COLO829 (cell line): ENCODE data around the gene CRYBB3.
"Not testable (repeated sequence)": the region's sequence is repeated elsewhere in the genome, so short reads cannot be mapped to it uniquely, and the experiment has no call there.

Experiments used
- DNase-seq: peaks from one replicate; pipeline ENCODE4 v3.0.0; 2012; ENCODE audit warnings: low spot score

The CRYBB3 gene

GRCh38 chr22:25206998-25207397 lies 7.3 kb downstream of the CRYBB3 start:
- DNase-seq: no peak

- no peak for DNase-seq
These were observed 8.0 kb downstream of the CRYBB3 start for GRCh38 chr22:25207553-25208157.

GRCh38 chr22:25208328-25208727 lies 8.7 kb downstream of the CRYBB3 start:
- no peak for DNase-seq

- no peak for DNase-seq
These were observed 9.3 kb downstream of the CRYBB3 start for GRCh38 chr22:25208743-25209505.

GRCh38 chr22:25210793-25211192 lies 11.1 kb downstream of the CRYBB3 start:
- no peak for DNase-seq

- DNase-seq: no peak
These were observed 12.7 kb downstream of the CRYBB3 start for GRCh38 chr22:25212337-25212736.

- DNase-seq: no peak
These were observed 13.6 kb downstream of the CRYBB3 start for GRCh38 chr22:25213221-25213620.

GRCh38 chr22:25216230-25216629 lies 16.6 kb downstream of the CRYBB3 start:
- DNase-seq: no peak

GRCh38 chr22:25219211-25219689 lies 19.6 kb downstream of the CRYBB3 start, which contains the start of gene CRYBB2:
CRYBB2 (plus strand) TSS chr22:25219639; CDS start chr22:25221430, 1,791 bp downstream.
- no peak for DNase-seq

GRCh38 chr22:25219948-25220442 lies 20.3 kb downstream of the CRYBB3 start:
- DNase-seq: no peak

- no peak for DNase-seq
These were observed 22.1 kb downstream of the CRYBB3 start for GRCh38 chr22:25221790-25222189.

- DNase-seq: no peak
These were observed 23.7 kb downstream of the CRYBB3 start for GRCh38 chr22:25223269-25223850.

GRCh38 chr22:25228822-25229221 lies 29.2 kb downstream of the CRYBB3 start:
- DNase-seq: no peak

GRCh38 chr22:25230760-25231159 lies 31.1 kb downstream of the CRYBB3 start:
- not testable (repeated sequence) for DNase-seq

- DNase-seq: no peak
These were observed 32.6 kb downstream of the CRYBB3 start for GRCh38 chr22:25232301-25232700.

- DNase-seq: not testable (repeated sequence)
These were observed 34.0 kb downstream of the CRYBB3 start for GRCh38 chr22:25233706-25234105.

GRCh38 chr22:25235547-25236290 lies 36.1 kb downstream of the CRYBB3 start:
- peak; percentile 93 for DNase-seq

- DNase-seq: no peak
These were observed 36.8 kb downstream of the CRYBB3 start for GRCh38 chr22:25236417-25236816.

- no peak for DNase-seq
These were observed 37.8 kb downstream of the CRYBB3 start for GRCh38 chr22:25237503-25237902.

GRCh38 chr22:25238058-25238457 lies 38.4 kb downstream of the CRYBB3 start:
- not testable (repeated sequence) for DNase-seq

- DNase-seq: not testable (repeated sequence)
These were observed 55.5 kb downstream of the CRYBB3 start for GRCh38 chr22:25255169-25255568.
